Measurements from ENCODE around the gene RCAN1.
A peak's percentile ranks its signal among the peaks of the same experiment; 100 is the strongest.

The RCAN1 gene

GRCh38 chr21:34543017-34543416 lies 71.9 kb downstream of the RCAN1 start:
- DNase-seq (ENCODE audit: low read depth in 2 of 2): no peak

GRCh38 chr21:34540206-34540605 lies 74.7 kb downstream of the RCAN1 start:
- DNase-seq (ENCODE audit: low read depth in 2 of 2): no peak

- DNase-seq (ENCODE audit: low read depth in 2 of 2): no peak
Observed at GRCh38 chr21:34537838-34538237, 77.1 kb downstream of the RCAN1 start.

- DNase-seq (ENCODE audit: low read depth in 2 of 2): no peak
Observed at GRCh38 chr21:34536820-34537219, 78.1 kb downstream of the RCAN1 start.

GRCh38 chr21:34536311-34536710 lies 78.6 kb downstream of the RCAN1 start:
- DNase-seq (ENCODE audit: low read depth in 2 of 2): no peak

GRCh38 chr21:34535886-34536285 lies 79.0 kb downstream of the RCAN1 start:
- no peak for DNase-seq (ENCODE audit: low read depth in 2 of 2)

- no peak for DNase-seq (ENCODE audit: low read depth in 2 of 2)
Observed at GRCh38 chr21:34534522-34534921, 80.4 kb downstream of the RCAN1 start.

GRCh38 chr21:34533938-34534337 lies 81.0 kb downstream of the RCAN1 start:
- no peak for DNase-seq (ENCODE audit: low read depth in 2 of 2)

- no peak for DNase-seq (ENCODE audit: low read depth in 2 of 2)
Observed at GRCh38 chr21:34531399-34531798, 83.5 kb downstream of the RCAN1 start.

- DNase-seq (ENCODE audit: low read depth in 2 of 2): peak; percentile 75 to 77
Observed at GRCh38 chr21:34530261-34530660, 84.7 kb downstream of the RCAN1 start.

- no peak for DNase-seq (ENCODE audit: low read depth in 2 of 2)
Observed at GRCh38 chr21:34528131-34528561, 86.8 kb downstream of the RCAN1 start.

GRCh38 chr21:34526618-34527290 lies 88.2 kb downstream of the RCAN1 start:
- DNase-seq (ENCODE audit: low read depth in 2 of 2): peak; percentile 100

GRCh38 chr21:34526241-34526617 lies 88.7 kb downstream of the RCAN1 start:
- DNase-seq (ENCODE audit: low read depth in 2 of 2): no peak

- DNase-seq (ENCODE audit: low read depth in 2 of 2): no peak
Observed at GRCh38 chr21:34524646-34525601, 90.0 kb downstream of the RCAN1 start.

- no peak for DNase-seq (ENCODE audit: low read depth in 2 of 2)
Observed at GRCh38 chr21:34523019-34523555, 91.8 kb downstream of the RCAN1 start.

GRCh38 chr21:34522284-34522683 lies 92.6 kb downstream of the RCAN1 start:
- DNase-seq (ENCODE audit: low read depth in 2 of 2): no peak

GRCh38 chr21:34521561-34521960 lies 93.4 kb downstream of the RCAN1 start:
- DNase-seq (ENCODE audit: low read depth in 2 of 2): no peak

GRCh38 chr21:34520764-34521508 lies 94.0 kb downstream of the RCAN1 start:
- DNase-seq (ENCODE audit: low read depth in 2 of 2): no peak

GRCh38 chr21:34520281-34520680 lies 94.6 kb downstream of the RCAN1 start:
- no peak for DNase-seq (ENCODE audit: low read depth in 2 of 2)

GRCh38 chr21:34519694-34520093 lies 95.2 kb downstream of the RCAN1 start:
- DNase-seq (ENCODE audit: low read depth in 2 of 2): no peak

GRCh38 chr21:34519016-34519415 lies 95.9 kb downstream of the RCAN1 start:
- DNase-seq (ENCODE audit: low read depth in 2 of 2): no peak

GRCh38 chr21:34518301-34518700 lies 96.6 kb downstream of the RCAN1 start:
- DNase-seq (ENCODE audit: low read depth in 2 of 2): no peak

Measured in fibroblast of skin of left quadriceps (primary cell).